Uterus (tissue), 4 donors: ENCODE data around the gene SRRM2. TPM values are rescaled to one million over a fixed set of nuclear protein-coding genes. Genes with fewer than 3 reads are reported as not detected.

Experiments used
- DNase-seq, 2 donors: peaks; one replicate each; pipeline ENCODE4 v3.0.0-alpha.2; 2019 to 2020
- H3K27ac ChIP-seq, 2 donors: fragments of 200-600 bp; sonication (generic); 1 replicate in 1 of 2; 2 replicates in 1 of 2; pipeline ENCODE4 v1.5.1; 2016 to 2018
- H3K27me3 ChIP-seq, 2 donors: fragments of 200-600 bp; sonication (generic); one replicate each; pipeline ENCODE4 v1.5.1; 2018 to 2019; ENCODE audit warnings: control low read depth in 1 of 2
- H3K36me3 ChIP-seq, 2 donors: fragments of 200-600 bp; sonication (generic); one replicate each; pipeline ENCODE4 v1.5.1; 2019; ENCODE audit warnings: control low read depth in 1 of 2
- H3K4me1 ChIP-seq, 2 donors: fragments of 200-600 bp; sonication (generic); one replicate each; pipeline ENCODE4 v1.5.1; 2018 to 2019; ENCODE audit warnings: control low read depth in 1 of 2
- H3K4me3 ChIP-seq, 2 donors: fragments of 200-600 bp; sonication (generic); 1 replicate in 1 of 2; 2 replicates in 1 of 2; pipeline ENCODE4 v1.5.1; 2018 to 2019; ENCODE audit warnings: mild to moderate bottlenecking in 1 of 2
- H3K9me3 ChIP-seq, 2 donors: fragments of 200-600 bp; sonication (generic); one replicate each; pipeline ENCODE4 v1.5.1; 2019; ENCODE audit warnings: control low read depth in 1 of 2
- CTCF ChIP-seq, 4 experiments: fragments of 200-600 bp in 2 of 4; fragments of 450-650 bp in 2 of 4; sonication (generic) in 2 of 4; IDR thresholded peaks; one replicate each; pipeline ENCODE4 v1.5.1; 2016 to 2019; ENCODE audit warnings: antibody characterized with exemption in 4 of 4, mild to moderate bottlenecking in 2 of 4, moderate library complexity in 1 of 4
- POLR2A ChIP-seq, 2 donors: fragments of 450-650 bp; IDR thresholded peaks; one replicate each; pipeline ENCODE4 v1.6.1; 2016; ENCODE audit warnings: antibody characterized with exemption in 2 of 2, mild to moderate bottlenecking in 1 of 2, moderate library complexity in 1 of 2
- intact Hi-C: fragments of 100-400 bp; cut with DNase I; formaldehyde crosslinking; loops from one replicate; pipeline ENCODE4 v1.15.1; 2023; ENCODE audit warnings: low total_unique reads
- total RNA-seq, 4 donors: library from RNA; depleted of rRNA in 3 of 4; stranded (reverse); fragments of >200 nt in 3 of 4; gene quantifications; one replicate each; pipeline versions ENCODE4 v1.1.0 to v1.2.4, GENCODE V29; 2014 to 2023
- donor health status: DM: yes; HTN: yes; CAD: no.

The SRRM2 gene
- total RNA-seq, 4 donors from 2014 or later: 92.7 to 900 (median 121) TPM

GRCh38 chr16:2775765-2776499, 23.5 kb downstream of the SRRM2 start:
- Histone ChIP-seq H3K9me3 (no peaks in the 10 kb centered on the region), H3K4me1 (no peaks in the 10 kb centered on the region), H3K27me3 (no peaks in the 10 kb centered on the region), H3K4me3 (peak overlapping the region; percentile 71 to 100), H3K27ac (peak overlapping the region; percentile 83 to 100), H3K36me3 (no peaks in the 10 kb centered on the region)
- intact Hi-C loops: no loop called here
- TF ChIP-seq CTCF (IDR thresholded peaks at IDR 0.05) (no peak), POLR2A (IDR thresholded peaks at IDR 0.05) (no peak)
- no peak for DNase-seq

GRCh38 chr16:2776500-2777139, 24.2 kb downstream of the SRRM2 start:
- Histone ChIP-seq H3K36me3 (no peaks in the 10 kb centered on the region), H3K27me3 (no peaks in the 10 kb centered on the region), H3K9me3 (no peaks in the 10 kb centered on the region), H3K27ac (peak overlapping the region; percentile 83 to 100), H3K4me1 (no peaks in the 10 kb centered on the region), H3K4me3 (peak overlapping the region; percentile 71 to 100)
- no peak for TF ChIP-seq POLR2A (IDR thresholded peaks at IDR 0.05)
- no peak for TF ChIP-seq CTCF (IDR thresholded peaks at IDR 0.05)
- intact Hi-C loops: no loop called here
- peak in 1 of 2 donors; percentile 43 for DNase-seq

- intact Hi-C loops: no loop called here
Measured at GRCh38 chr16:2777231-2777902, 24.9 kb downstream of the SRRM2 start, which contains the start of gene ELOB. TSS of gene ELOB (minus strand) at chr16:2777280. CDS start at chr16:2777239, 41 bp downstream.

GRCh38 chr16:2777903-2778629, 25.6 kb downstream of the SRRM2 start:
- H3K36me3 ChIP-seq: no peaks in the 10 kb centered on the region
- H3K4me3 ChIP-seq: peak overlapping the region; percentile 99 to 100
- no peak for DNase-seq
- no peak for TF ChIP-seq CTCF (IDR thresholded peaks at IDR 0.05)
- TF ChIP-seq POLR2A (IDR thresholded peaks at IDR 0.05): no peak
- no peaks in the 10 kb centered on the region for H3K27me3 ChIP-seq
- intact Hi-C loops: no loop called here
- no peaks in the 10 kb centered on the region for H3K4me1 ChIP-seq
- no peaks in the 10 kb centered on the region for H3K9me3 ChIP-seq
- H3K27ac ChIP-seq: peak overlapping the region; percentile 100

More at GRCh38 chr16:2777231-2777902, 24.9 kb downstream of the SRRM2 start, which contains the start of gene ELOB:
- TF ChIP-seq CTCF (IDR thresholded peaks at IDR 0.05): no peak
- peak; percentile 59 to 90 for TF ChIP-seq POLR2A (IDR thresholded peaks at IDR 0.05)
- Histone ChIP-seq H3K4me3 (peak within 1 kb of the TSS; percentile 99 to 100), H3K9me3 (no peaks in the 10 kb centered on the region), H3K27ac (peak within 1 kb of the TSS; percentile 100), H3K4me1 (no peaks in the 10 kb centered on the region), H3K27me3 (no peaks in the 10 kb centered on the region), H3K36me3 (no peaks in the 10 kb centered on the region)
- peak; percentile 80 to 88 for DNase-seq
